Breast epithelium (tissue), 3 donors: ENCODE data around the gene CRHR2.

ENCODE experiments used
- POLR2A ChIP-seq: fragments of 450-650 bp; IDR thresholded peaks from one replicate; pipeline ENCODE4 v1.6.1; 2016; ENCODE audit warnings: antibody characterized with exemption, mild to moderate bottlenecking, moderate library complexity
- TF ChIP-seq, protein P1 (sequence below), 3 donors: fragments of 450-650 bp; IDR thresholded peaks; one replicate each; pipeline ENCODE4 v1.5.1; 2016 to 2017; ENCODE audit warnings: antibody characterized with exemption in 3 of 3, mild to moderate bottlenecking in 3 of 3, moderate library complexity in 3 of 3

DNA sequence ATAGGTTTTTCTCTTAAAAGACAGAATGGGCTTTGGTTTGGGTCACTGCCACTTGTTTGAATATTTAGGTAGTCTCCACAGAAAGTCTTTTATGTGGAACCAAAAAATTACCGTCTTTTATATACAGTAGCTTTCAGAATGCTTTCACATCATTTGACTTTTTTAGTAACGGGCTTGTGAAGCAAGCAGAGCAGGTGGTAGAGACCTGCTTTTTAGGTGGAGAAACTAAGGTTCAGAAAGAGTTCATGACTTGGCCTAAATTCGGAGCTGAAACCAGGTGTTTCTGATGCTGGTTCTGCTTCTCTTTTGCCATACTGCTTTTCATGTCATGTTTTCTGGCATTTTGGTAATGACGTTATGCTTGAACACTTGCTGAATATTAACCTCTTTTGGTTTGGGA lies 51.3 kb downstream of the CRHR2 start:
- no peak for TF ChIP-seq POLR2A
- TF ChIP-seq, protein P1, sequence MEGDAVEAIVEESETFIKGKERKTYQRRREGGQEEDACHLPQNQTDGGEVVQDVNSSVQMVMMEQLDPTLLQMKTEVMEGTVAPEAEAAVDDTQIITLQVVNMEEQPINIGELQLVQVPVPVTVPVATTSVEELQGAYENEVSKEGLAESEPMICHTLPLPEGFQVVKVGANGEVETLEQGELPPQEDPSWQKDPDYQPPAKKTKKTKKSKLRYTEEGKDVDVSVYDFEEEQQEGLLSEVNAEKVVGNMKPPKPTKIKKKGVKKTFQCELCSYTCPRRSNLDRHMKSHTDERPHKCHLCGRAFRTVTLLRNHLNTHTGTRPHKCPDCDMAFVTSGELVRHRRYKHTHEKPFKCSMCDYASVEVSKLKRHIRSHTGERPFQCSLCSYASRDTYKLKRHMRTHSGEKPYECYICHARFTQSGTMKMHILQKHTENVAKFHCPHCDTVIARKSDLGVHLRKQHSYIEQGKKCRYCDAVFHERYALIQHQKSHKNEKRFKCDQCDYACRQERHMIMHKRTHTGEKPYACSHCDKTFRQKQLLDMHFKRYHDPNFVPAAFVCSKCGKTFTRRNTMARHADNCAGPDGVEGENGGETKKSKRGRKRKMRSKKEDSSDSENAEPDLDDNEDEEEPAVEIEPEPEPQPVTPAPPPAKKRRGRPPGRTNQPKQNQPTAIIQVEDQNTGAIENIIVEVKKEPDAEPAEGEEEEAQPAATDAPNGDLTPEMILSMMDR (IDR thresholded peaks at IDR 0.05), result no peak
